Omental fat pad (tissue), 4 donors: ENCODE data around the gene KRTAP5-7. TPM values are rescaled to one million over a fixed set of nuclear protein-coding genes. Genes with fewer than 3 reads are reported as not detected.
"Not testable (repeated sequence)": the region's sequence is repeated elsewhere in the genome, so short reads cannot be mapped to it uniquely, and the experiment has no call there.

Source experiments
- ATAC-seq: fragments of 150-250 bp; one replicate; pipeline ENCODE4 v1.9.1; 2016; ENCODE audit warnings: mild to moderate bottlenecking, moderate library complexity; ENCODE audit not compliant: low FRiP score
- DNase-seq: peaks from one replicate; pipeline ENCODE4 v3.0.0-alpha.2; 2019; ENCODE audit warnings: low spot score
- CTCF ChIP-seq, 3 donors: fragments of 450-650 bp; IDR thresholded peaks; one replicate each; pipeline ENCODE4 v1.5.1; 2016 to 2017; ENCODE audit warnings: antibody characterized with exemption in 3 of 3, mild to moderate bottlenecking in 3 of 3, moderate library complexity in 2 of 3
- total RNA-seq, 4 donors: library from RNA; depleted of rRNA; stranded (reverse); fragments of >200 nt; gene quantifications; one replicate each; pipeline ENCODE4 v1.1.0, GENCODE V29; 2016

Gene KRTAP5-7
- total RNA-seq = under 1 TPM in 1 of 4 donors, not detected in 3; 0.28 TPM

DNA sequence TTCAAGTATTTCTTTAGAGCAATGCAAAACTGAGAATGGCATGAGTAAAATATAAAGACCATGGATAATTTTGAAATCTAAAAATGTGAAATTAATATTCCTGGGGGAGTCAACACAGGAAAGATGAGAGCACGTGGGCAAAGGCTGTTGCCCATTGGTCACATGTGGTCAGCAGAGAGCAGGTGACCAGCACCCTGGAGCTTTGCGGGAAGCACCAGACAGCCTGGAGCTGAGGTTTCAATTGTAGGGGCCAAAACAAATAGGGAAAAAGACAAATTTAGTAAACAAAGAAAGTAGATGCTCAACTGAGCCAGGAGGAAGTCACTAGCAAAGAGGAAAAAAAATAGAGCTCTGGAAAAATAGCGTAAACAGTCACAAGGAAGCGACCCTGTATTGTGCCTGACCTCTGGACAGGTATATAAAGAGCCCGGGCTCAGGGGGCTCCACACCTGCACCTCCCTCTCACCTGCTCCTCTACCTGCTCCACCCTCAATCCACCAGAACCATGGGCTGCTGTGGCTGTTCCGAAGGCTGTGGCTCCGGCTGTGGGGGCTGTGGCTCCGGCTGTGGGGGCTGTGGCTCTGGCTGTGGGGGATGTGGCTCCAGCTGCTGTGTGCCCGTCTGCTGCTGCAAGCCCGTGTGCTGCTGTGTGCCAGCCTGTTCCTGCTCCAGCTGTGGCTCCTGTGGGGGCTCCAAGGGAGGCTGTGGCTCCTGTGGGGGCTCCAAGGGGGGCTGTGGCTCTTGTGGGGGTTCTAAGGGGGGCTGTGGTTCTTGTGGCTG is at the start of gene KRTAP5-7:
Gene KRTAP5-7, plus strand, starts transcription at position 472 of the 780 bp plus-strand sequence. Its CDS starts 34 bp downstream, at position 506.
- not testable (repeated sequence) for ATAC-seq, DNase-seq

DNA sequence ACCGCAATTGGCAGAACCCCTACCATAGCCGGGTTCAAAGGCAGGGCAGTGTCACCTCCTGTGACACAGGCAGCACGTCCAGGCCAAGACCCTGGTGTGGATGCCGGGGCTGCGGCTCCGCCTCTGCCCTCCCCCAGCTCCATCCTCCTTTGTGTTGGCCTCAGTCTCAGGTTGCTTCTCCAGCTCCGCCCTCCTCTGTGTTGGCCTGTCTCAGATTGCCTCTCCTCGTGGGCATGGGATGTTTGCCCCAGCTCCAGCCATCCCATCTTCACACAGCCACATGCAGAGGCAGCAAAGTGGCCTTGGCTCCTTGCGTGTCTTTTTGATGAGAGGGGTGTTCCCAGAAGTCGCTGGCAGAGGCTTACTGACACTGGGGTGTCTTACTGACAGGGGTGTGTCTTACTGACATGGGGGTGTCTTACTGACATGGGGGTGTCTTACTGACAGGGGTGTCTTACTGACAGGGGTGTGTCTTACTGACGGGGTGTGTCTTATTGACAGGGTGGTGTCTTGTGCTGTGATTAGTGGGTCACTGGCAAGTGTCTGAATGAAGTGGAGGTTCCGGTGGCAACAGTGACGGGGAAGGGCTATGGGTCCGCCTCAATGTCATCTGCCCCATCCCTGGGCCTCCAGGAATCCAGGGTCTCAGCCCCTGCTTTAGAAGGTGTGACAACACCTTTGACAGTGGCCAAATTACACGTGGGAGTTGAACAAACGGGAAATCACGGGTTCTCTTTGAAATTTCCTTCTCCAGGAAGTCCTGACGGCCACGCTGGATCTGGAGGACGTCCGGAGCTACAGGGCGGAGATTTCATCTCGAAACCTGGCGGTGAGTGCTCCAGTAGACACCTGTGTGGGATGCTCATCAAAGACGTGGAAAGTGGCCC is 49.2 kb upstream of the KRTAP5-7 start:
- no peak for DNase-seq
- no peak for TF ChIP-seq CTCF (IDR thresholded peaks at IDR 0.05)
- no peak for ATAC-seq

DNA sequence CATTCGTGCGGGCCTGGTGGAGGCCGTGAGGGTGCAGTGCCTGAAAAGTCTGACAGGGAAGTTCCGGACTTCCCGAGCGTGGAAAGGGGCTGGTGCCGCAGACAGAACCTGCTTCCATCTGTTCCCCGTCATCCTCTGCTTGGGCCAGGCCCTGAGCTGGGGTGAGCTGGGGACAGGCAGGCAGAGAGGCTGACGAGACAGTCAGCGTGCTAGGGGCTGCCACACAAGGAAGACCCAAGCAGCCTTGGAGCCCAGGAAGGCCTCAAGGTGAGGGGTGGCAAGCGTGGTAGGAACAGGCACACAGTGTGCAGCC is 48.6 kb upstream of the KRTAP5-7 start:
- TF ChIP-seq CTCF (IDR thresholded peaks at IDR 0.05) = no peak
- ATAC-seq (no peak), DNase-seq (no peak)

- TF ChIP-seq CTCF (IDR thresholded peaks at IDR 0.05) = no peak
- no peak for DNase-seq
- ATAC-seq = no peak
Observed at GRCh38 chr11:71481101-71481960, 45.7 kb upstream of the KRTAP5-7 start.

GRCh38 chr11:71482216-71482615 is 44.9 kb upstream of the KRTAP5-7 start:
- DNase-seq = no peak
- TF ChIP-seq CTCF (IDR thresholded peaks at IDR 0.05) = no peak
- no peak for ATAC-seq

- no peak for TF ChIP-seq CTCF (IDR thresholded peaks at IDR 0.05)
- ATAC-seq = no peak
Observed at GRCh38 chr11:71482746-71483364, 44.2 kb upstream of the KRTAP5-7 start.

More at GRCh38 chr11:71482746-71483364, 44.2 kb upstream of the KRTAP5-7 start:
- no peak for DNase-seq
